BJ (cell line): ENCODE data around the gene PDE7B. TPM values are rescaled to one million over a fixed set of nuclear protein-coding genes. Genes with fewer than 3 reads are reported as not detected.
"Not testable (repeated sequence)": the region's sequence is repeated elsewhere in the genome, so short reads cannot be mapped to it uniquely, and the experiment has no call there.

ENCODE experiments used
- CTCF ChIA-PET: fragments of 350-600 bp; formaldehyde crosslinking; extraction: SDS; loops from one replicate; lab custom pipeline; 2021; ENCODE audit warnings: antibody characterized with exemption, inconsistent platforms; lab: Yijun Ruan, JAX
- POLR2A ChIA-PET: fragments of 300-600 bp; sonication (Branson Sonifier 250); formaldehyde crosslinking; extraction: SDS; loops from one replicate; lab custom pipeline; 2021; ENCODE audit warnings: antibody characterized with exemption; lab: Charles Lee
- DNase-seq: peaks from one replicate; pipeline ENCODE4 v3.0.0-alpha.2; 2011; ENCODE audit warnings: low read depth
- H3K27me3 ChIP-seq: 2 replicates; pipeline ENCODE4 v1.6.0; 2011; ENCODE audit warnings: low read length; ENCODE audit not compliant: control insufficient read depth, insufficient read depth
- H3K36me3 ChIP-seq: 2 replicates; pipeline ENCODE4 v1.5.1; 2011; ENCODE audit warnings: low read length; ENCODE audit not compliant: control insufficient read depth, insufficient read depth
- H3K4me3 ChIP-seq: 2 replicates; pipeline ENCODE4 v1.5.1; 2011; ENCODE audit warnings: low read depth, mild to moderate bottlenecking, control low read depth, low read length
- CTCF ChIP-seq: IDR thresholded peaks from 2 replicates; pipeline ENCODE4 v1.5.1; 2011; ENCODE audit warnings: low read depth, mild to moderate bottlenecking, control low read depth, inconsistent platforms, low read length, moderate library complexity; ENCODE audit not compliant: insufficient read depth
- polyA plus RNA-seq: library from polyadenylated mRNA; depleted of rRNA; stranded (reverse); fragments of >200 nt; gene quantifications from 2 replicates; pipeline ENCODE4 v1.2.3, GENCODE V29; 2011

PDE7B gene
- polyA plus RNA-seq, 1 experiment: 2.7 TPM

GRCh38 chr6:136216503-136217401 lies 365.3 kb downstream of the PDE7B start:
- no peak for DNase-seq
- ChIA-PET POLR2A (no interaction called here), CTCF (interaction anchor here (2.2 kb wide), 1 partner anchor 9 kb away, joined by 11 read pairs; no protein-coding TSS in a partner anchor)
- TF ChIP-seq CTCF: no peak
- Histone ChIP-seq H3K27me3 (no peaks in the 10 kb centered on the region), H3K36me3 (no peaks in the 10 kb centered on the region), H3K4me3 (no peak overlapping the region)

- CTCF ChIA-PET: interaction anchor here (1.3 kb wide), 1 partner anchor 689 kb away, joined by 4 read pairs; no protein-coding TSS in a partner anchor
- H3K36me3 ChIP-seq, DNase-seq, POLR2A ChIA-PET, H3K4me3 ChIP-seq, H3K27me3 ChIP-seq: not testable (repeated sequence)
Measured at GRCh38 chr6:136224974-136225373, 373.5 kb downstream of the PDE7B start.

DNA sequence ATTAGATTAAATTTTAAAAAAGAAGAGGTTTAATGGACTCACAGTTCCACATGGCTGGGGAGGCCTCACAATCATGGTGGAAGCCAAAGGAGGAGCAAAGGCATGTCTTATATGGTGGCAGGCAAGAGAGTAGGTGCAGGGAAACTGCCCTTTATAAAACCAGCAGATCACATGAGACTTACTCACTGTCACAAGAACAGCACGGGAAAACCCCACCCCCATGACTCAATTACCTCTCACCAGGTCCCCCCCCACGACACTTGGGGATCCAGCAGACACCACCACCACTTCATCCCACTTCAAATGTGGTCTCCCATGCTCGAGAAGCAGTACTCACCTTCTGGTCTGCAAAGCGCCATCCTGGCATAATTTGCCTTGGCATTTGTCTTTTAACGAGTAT lies 374.0 kb downstream of the PDE7B start:
- H3K27me3 ChIP-seq: no peaks in the 10 kb centered on the region
- no peak for TF ChIP-seq CTCF
- CTCF ChIA-PET: interaction anchor here (0.6 to 2.5 kb wide), 35 partner anchors 9 to 1069 kb away, joined by 3 to 68 read pairs (median 5); partner anchors contain the start of genes AHI1 and MTFR2
- POLR2A ChIA-PET: no interaction called here
- no peak overlapping the region for H3K4me3 ChIP-seq
- DNase-seq: no peak
- no peaks in the 10 kb centered on the region for H3K36me3 ChIP-seq

DNA sequence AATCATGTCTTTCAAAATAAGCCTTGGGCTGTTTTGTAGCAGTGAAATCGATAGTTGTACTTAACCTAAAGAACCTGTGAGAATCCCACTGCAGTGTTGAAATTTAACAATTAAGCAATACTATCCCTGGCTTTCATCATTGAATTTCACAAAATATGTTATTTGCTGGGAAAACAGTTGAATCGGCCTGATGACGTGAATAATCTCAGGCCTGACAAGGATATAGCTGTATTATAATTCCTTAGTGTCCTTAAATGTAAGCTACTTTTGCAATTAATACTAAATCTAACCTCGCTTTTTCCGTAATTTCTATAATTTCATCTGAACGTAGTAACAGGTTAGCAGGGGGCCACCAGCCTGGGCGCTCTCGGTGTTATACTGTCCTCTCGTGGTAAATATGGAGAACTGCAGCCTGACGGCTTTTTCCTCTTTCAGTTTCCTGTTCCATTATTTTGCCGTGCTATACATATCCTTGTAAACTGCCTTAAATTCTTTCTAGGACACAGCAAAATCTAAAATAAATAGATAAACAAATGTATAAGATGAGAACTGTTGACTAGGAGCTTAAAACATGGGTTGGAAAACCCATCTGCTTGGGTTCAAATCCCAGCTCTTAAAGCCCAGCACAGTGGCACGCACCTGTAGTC lies 374.6 kb downstream of the PDE7B start:
- H3K4me3 ChIP-seq: no peak overlapping the region
- POLR2A ChIA-PET: no interaction called here

More for the DNA sequence above, 374.6 kb downstream of the PDE7B start:
- peak; percentile 100 for TF ChIP-seq CTCF
- no peaks in the 10 kb centered on the region for H3K27me3 ChIP-seq
- CTCF ChIA-PET: interaction anchor here (0.6 to 2.5 kb wide), 56 partner anchors 8 to 1069 kb away, joined by 3 to 68 read pairs (median 4); partner anchors contain the start of genes AHI1, BCLAF1 and MTFR2
- no peak for DNase-seq
- no peaks in the 10 kb centered on the region for H3K36me3 ChIP-seq
